BE2C (cell line): ENCODE measurements around the gene PDE6H.

Experiments
- DNase-seq: peaks from one replicate; pipeline ENCODE4 v3.0.0-alpha.2; 2020
- H3K27me3 ChIP-seq: fragments of 250-450 bp; sonication (Bioruptor Pico); 2 replicates; pipeline ENCODE4 v1.5.1; 2020; ENCODE audit warnings: mild to moderate bottlenecking
- H3K36me3 ChIP-seq: fragments of 250-450 bp; sonication (Bioruptor Pico); 2 replicates; pipeline ENCODE4 v1.5.1; 2020; ENCODE audit warnings: mild to moderate bottlenecking
- H3K4me1 ChIP-seq: fragments of 250-450 bp; sonication (Bioruptor Pico); 2 replicates; pipeline ENCODE4 v1.5.1; 2020
- H3K4me3 ChIP-seq: 2 replicates; pipeline ENCODE4 v1.5.1; 2011; ENCODE audit warnings: low read depth, low read length
- H3K9me3 ChIP-seq: fragments of 250-450 bp; sonication (Bioruptor Pico); 2 replicates; pipeline ENCODE4 v1.5.1; 2020
- TF ChIP-seq, protein P1 (sequence below): IDR thresholded peaks from 2 replicates; pipeline ENCODE4 v1.5.1; 2012; ENCODE audit warnings: mild to moderate bottlenecking, low read depth, low read length

Gene PDE6H

GRCh38 chr12:14931359-14931758 is 41.5 kb upstream of the PDE6H start:
- peaks cover 15% of the 10 kb centered on the region for H3K4me1 ChIP-seq
- TF ChIP-seq, protein P1, sequence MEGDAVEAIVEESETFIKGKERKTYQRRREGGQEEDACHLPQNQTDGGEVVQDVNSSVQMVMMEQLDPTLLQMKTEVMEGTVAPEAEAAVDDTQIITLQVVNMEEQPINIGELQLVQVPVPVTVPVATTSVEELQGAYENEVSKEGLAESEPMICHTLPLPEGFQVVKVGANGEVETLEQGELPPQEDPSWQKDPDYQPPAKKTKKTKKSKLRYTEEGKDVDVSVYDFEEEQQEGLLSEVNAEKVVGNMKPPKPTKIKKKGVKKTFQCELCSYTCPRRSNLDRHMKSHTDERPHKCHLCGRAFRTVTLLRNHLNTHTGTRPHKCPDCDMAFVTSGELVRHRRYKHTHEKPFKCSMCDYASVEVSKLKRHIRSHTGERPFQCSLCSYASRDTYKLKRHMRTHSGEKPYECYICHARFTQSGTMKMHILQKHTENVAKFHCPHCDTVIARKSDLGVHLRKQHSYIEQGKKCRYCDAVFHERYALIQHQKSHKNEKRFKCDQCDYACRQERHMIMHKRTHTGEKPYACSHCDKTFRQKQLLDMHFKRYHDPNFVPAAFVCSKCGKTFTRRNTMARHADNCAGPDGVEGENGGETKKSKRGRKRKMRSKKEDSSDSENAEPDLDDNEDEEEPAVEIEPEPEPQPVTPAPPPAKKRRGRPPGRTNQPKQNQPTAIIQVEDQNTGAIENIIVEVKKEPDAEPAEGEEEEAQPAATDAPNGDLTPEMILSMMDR, result no peak
- H3K4me3 ChIP-seq, result no peak overlapping the region
- no peak for DNase-seq
- H3K36me3 ChIP-seq, result no peaks in the 10 kb centered on the region
- H3K9me3 ChIP-seq, result no peaks in the 10 kb centered on the region
- H3K27me3 ChIP-seq, result no peaks in the 10 kb centered on the region

GRCh38 chr12:14931791-14932560 is 40.9 kb upstream of the PDE6H start:
- no peak for DNase-seq
- no peaks in the 10 kb centered on the region for H3K36me3 ChIP-seq
- no peak overlapping the region for H3K4me3 ChIP-seq
- TF ChIP-seq, protein P1, result no peak
- H3K4me1 ChIP-seq, result peaks cover 15% of the 10 kb centered on the region
- H3K27me3 ChIP-seq, result no peaks in the 10 kb centered on the region
- H3K9me3 ChIP-seq, result no peaks in the 10 kb centered on the region

DNA sequence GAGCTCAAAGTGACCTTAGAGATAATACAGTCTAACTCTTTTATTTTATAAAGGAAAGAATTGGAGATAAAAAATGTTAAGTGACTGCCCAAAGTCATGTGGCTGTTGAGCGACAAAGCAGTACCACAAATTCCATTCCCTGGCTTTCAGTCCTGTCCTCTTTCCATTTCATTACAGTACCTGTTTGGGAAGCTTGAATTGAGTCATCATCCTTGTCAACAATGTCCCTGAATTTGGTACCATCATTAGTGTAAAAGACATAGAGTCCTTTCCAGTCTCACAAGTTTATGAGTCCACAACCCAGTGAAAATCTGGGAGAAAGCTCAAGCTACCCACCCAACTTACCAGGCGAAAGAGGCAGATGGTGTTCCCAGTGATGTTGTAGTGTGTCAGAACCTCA is 38.3 kb upstream of the PDE6H start:
- Histone ChIP-seq H3K4me1 (peaks cover 4% of the 10 kb centered on the region; the same call in 1 of the 2 replicates), H3K27me3 (no peaks in the 10 kb centered on the region), H3K9me3 (no peaks in the 10 kb centered on the region), H3K4me3 (no peak overlapping the region), H3K36me3 (no peaks in the 10 kb centered on the region)
- TF ChIP-seq, protein P1, result no peak
- DNase-seq, result no peak

- DNase-seq, result no peak
These were observed 37.8 kb upstream of the PDE6H start for GRCh38 chr12:14935031-14935430.

DNA sequence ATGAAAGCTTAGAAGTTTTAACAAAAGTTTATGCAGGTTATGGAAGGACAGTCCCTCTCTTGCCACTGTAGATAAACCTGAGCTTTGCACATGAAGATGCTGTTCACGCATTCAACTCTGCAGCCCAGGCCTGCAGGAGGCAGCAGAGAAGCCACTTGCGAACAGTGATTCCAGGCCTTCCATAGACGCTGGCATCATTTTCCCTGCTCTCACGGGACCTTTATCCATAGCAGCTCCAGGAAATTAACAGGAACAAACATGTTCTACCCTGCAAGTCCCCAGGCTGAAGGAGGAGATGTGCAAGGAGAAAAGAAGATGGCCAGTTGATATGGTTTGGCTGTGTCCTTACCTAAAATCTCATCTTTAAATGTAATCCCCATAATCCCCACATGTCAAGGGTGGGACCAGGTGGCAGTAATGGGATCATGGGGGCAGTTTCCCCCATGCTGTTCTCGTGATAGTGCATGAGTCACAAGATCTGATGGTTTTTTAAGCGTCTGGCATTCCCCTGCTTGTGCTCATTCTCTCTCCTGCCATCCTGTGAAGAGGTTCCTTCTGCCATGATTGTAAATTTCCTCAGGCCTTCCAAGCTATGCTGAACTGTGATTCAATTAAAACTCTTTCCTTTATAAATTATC is 36.5 kb upstream of the PDE6H start:
- H3K27me3 ChIP-seq, result no peaks in the 10 kb centered on the region
- H3K4me3 ChIP-seq, result no peak overlapping the region
- peak; percentile 64 for DNase-seq
- TF ChIP-seq, protein P1, result peak; percentile 82
- no peaks in the 10 kb centered on the region for H3K36me3 ChIP-seq
- H3K4me1 ChIP-seq, result peaks cover 4% of the 10 kb centered on the region; the same call in 1 of the 2 replicates
- H3K9me3 ChIP-seq, result no peaks in the 10 kb centered on the region

More at GRCh38 chr12:14935031-14935430, 37.8 kb upstream of the PDE6H start:
- TF ChIP-seq, protein P1, result no peak
- H3K27me3 ChIP-seq, result no peaks in the 10 kb centered on the region
- H3K36me3 ChIP-seq, result no peaks in the 10 kb centered on the region
- H3K4me3 ChIP-seq, result no peak overlapping the region
- H3K9me3 ChIP-seq, result no peaks in the 10 kb centered on the region
- peaks cover 4% of the 10 kb centered on the region; the same call in 1 of the 2 replicates for H3K4me1 ChIP-seq

GRCh38 chr12:14937014-14937413 is 35.8 kb upstream of the PDE6H start:
- Histone ChIP-seq H3K27me3 (no peaks in the 10 kb centered on the region), H3K9me3 (no peaks in the 10 kb centered on the region), H3K4me1 (peaks cover 4% of the 10 kb centered on the region; the same call in 1 of the 2 replicates), H3K36me3 (no peaks in the 10 kb centered on the region), H3K4me3 (no peak overlapping the region)
- no peak for DNase-seq
- TF ChIP-seq, protein P1, result peak; percentile 17
